Ectodermal cell (in vitro differentiated cells): ENCODE measurements around the gene LMTK2.

Experiments used
- H3K27ac ChIP-seq: 2 replicates; pipeline ENCODE4 v1.7.0; 2013; ENCODE audit warnings: mild to moderate bottlenecking, low read depth, low read length; ENCODE audit not compliant: insufficient read depth, poor library complexity, severe bottlenecking
- H3K27me3 ChIP-seq: 2 replicates; pipeline ENCODE4 v1.7.0; 2013; ENCODE audit warnings: mild to moderate bottlenecking, low read length; ENCODE audit not compliant: insufficient read depth, control insufficient read depth, poor library complexity, severe bottlenecking
- H3K36me3 ChIP-seq: one replicate; pipeline ENCODE4 v1.7.0; 2013; ENCODE audit warnings: low read length; ENCODE audit not compliant: control insufficient read depth, insufficient read depth
- H3K4me1 ChIP-seq: one replicate; pipeline ENCODE4 v1.7.0; 2013; ENCODE audit warnings: low read length; ENCODE audit not compliant: control insufficient read depth, insufficient read depth
- H3K4me3 ChIP-seq: 2 replicates; pipeline ENCODE4 v1.7.0; 2013; ENCODE audit warnings: low read depth, low read length, control low read depth; ENCODE audit not compliant: insufficient read depth
- H3K9me3 ChIP-seq: 2 replicates; pipeline ENCODE4 v1.7.0; 2013; ENCODE audit warnings: mild to moderate bottlenecking, low read length, moderate library complexity; ENCODE audit not compliant: control insufficient read depth
- WGBS, 2 experiments: methylation state at CpG; one replicate each; pipeline ENCODE4 v1.1.7; 2013; ENCODE audit warnings: missing lambda C conversion rate in 2 of 2; 5-methylcytosine and 5-hydroxymethylcytosine counted together

The LMTK2 gene

DNA sequence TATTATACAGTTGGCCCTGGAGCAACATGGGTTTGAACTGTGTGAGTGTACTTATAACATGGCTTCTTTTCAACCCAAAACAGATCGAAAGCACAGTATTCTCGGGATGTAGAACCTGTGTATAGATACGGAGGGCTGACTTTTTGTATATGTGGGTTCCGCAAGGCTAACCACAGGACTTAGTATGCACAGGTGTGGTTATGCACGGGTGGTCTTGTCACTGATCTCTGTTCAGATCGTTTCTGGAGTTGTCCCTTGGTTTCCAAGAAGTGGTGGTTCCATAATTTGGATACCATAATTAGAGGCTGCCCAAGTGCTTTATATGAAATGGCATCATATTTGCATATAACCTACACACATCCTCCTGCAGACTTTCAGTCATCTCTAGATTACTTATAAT lies 93.7 kb downstream of the LMTK2 start:
- WGBS, 2 experiments, result 95% methylated on average over 6 of the region's 6 CpGs
- Histone ChIP-seq H3K27me3 (no peaks in the 10 kb centered on the region), H3K36me3 (no peaks in the 10 kb centered on the region), H3K9me3 (no peaks in the 10 kb centered on the region), H3K4me1 (no peaks in the 10 kb centered on the region), H3K27ac (no peak overlapping the region), H3K4me3 (no peak overlapping the region)

DNA sequence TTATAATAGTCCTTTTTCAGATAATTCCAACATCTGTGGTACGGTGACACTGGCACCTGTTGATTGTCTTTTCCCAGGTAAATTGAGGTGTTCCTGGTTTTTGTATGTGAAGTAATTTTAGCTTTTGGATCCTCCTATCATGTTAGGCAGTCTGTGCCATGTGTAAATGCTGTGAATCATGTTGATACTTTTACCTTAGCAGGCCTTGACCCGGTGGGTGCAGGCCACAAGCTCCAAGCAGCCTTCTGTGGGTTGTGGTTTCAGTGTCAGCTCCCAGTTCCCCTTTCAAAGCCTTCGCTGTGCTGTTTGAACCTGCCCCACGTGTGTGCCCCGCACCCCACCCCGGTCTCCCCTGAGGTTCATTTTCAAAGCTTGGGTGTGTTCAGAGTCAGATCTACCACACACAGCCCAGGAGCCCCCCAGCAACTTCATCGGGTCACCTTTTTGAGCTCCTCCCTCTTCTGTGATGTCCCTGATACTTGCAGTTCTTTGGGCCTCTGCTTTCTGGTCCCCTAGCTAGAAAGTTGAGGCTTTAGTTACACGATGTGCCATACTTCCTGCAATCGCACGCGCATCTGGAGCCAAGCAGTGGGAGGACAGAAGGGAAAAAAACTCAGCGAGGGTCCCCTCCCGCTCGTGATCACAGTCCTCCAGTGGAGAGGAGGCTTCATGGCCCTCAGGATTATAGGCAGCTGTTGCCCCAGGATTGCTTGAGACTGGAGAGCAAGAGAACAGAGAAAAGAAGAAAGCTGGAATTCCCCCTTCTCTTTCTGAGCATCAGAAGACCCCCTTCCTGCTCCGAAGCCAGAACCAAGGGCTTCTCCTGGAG lies 95.9 kb downstream of the LMTK2 start:
- Histone ChIP-seq H3K4me1 (no peaks in the 10 kb centered on the region), H3K27me3 (no peaks in the 10 kb centered on the region), H3K9me3 (no peaks in the 10 kb centered on the region), H3K36me3 (no peaks in the 10 kb centered on the region), H3K27ac (no peak overlapping the region), H3K4me3 (no peak overlapping the region)
- 93 to 94% methylated on average over 15 of the region's 15 CpGs for WGBS, 2 experiments

DNA sequence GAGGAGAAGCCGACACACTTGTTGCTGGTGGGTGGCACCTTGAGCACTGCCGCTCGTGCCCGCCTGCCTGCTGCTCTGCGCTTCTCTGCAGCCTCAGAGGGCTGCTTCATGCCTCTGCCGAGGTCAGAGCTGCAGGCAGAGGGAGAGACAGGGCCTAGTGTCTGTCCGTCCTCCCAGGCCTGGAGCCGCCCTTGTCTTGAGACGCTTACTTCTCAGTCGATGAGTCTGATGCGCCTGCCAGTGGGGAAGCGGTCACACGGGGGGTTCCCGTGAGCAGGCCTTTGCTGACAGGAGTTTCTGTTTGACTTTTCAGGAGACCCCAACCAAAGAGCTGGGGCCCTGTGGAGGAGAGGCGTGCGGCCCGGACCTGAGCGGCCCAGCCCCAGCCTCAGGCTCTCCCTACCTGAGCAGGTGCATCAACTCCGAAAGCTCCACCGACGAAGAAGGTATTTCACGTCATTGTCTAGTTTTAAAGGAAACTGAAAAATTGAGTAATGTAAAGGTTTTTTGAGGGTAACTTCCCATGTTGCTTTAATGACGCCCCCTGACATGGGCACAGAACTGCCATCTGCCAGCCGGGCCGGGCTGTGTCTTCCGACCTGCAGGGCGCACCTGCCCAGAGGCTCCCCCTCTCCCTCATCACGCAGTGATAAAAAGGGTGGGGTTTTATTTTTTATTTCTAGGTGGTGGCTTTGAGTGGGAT lies 96.8 kb downstream of the LMTK2 start:
- Histone ChIP-seq H3K9me3 (no peaks in the 10 kb centered on the region), H3K36me3 (no peaks in the 10 kb centered on the region), H3K27ac (no peak overlapping the region), H3K4me1 (no peaks in the 10 kb centered on the region), H3K27me3 (no peaks in the 10 kb centered on the region), H3K4me3 (no peak overlapping the region)
- WGBS, 2 experiments, result 96% methylated on average over 27 of the region's 28 CpGs

DNA sequence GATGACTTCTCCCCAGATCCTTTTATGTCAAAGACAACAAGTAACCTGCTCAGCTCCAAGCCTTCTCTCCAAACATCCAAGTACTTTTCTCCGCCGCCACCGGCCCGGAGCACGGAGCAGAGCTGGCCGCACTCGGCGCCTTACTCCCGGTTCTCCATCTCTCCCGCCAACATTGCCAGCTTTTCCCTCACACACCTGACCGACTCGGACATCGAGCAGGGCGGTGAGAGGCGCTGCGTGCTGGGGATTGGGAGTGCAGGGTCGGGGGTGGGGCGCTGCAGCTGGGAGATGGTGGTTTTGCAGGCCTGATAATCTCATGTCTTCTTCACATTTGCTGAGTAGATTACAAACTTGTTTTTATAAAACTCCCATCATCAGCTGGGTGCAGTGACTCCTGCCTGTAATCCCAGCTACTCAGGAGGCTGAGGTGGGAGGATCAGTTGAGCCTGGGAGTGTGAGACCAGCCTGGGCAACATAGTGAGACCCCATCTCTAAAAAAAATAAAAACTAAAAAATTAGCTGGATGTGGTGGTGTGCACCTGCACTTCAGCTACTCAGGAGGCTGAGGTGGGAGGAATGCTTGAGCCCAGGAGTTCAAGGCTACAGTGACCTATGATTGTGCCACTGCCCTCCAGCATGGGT lies 97.4 kb downstream of the LMTK2 start:
- Histone ChIP-seq H3K27me3 (no peaks in the 10 kb centered on the region), H3K4me3 (no peak overlapping the region), H3K4me1 (no peaks in the 10 kb centered on the region), H3K9me3 (no peaks in the 10 kb centered on the region), H3K27ac (no peak overlapping the region), H3K36me3 (no peaks in the 10 kb centered on the region)
- 94 to 95% methylated on average over 18 of the region's 18 CpGs for WGBS, 2 experiments

DNA sequence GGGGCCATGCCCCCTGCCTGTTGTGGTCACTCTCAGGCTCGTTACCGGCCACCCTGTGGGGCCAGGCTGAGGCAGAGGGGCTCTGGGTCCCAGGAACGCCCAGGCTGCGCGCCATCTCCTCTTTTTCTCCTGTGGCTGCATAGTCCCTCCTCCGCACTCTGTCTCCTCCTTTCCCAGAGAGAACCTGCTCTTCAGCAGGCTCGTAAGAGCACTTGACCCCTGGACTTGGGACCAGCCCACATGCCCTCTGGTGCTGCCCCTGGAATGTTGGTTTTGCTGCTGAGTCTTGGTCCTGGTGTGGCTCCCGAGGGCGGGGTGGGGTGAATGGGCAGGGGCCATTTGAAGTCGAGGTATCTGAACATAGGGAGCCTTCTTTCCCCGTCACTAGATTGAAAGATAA lies 98.0 kb downstream of the LMTK2 start:
- WGBS, 2 experiments, result 94 to 96% methylated on average over 11 of the region's 11 CpGs
- no peaks in the 10 kb centered on the region for H3K27me3 ChIP-seq
- no peak overlapping the region for H3K27ac ChIP-seq
- H3K9me3 ChIP-seq, result no peaks in the 10 kb centered on the region
- no peaks in the 10 kb centered on the region for H3K36me3 ChIP-seq
- no peaks in the 10 kb centered on the region for H3K4me1 ChIP-seq
- no peak overlapping the region for H3K4me3 ChIP-seq

DNA sequence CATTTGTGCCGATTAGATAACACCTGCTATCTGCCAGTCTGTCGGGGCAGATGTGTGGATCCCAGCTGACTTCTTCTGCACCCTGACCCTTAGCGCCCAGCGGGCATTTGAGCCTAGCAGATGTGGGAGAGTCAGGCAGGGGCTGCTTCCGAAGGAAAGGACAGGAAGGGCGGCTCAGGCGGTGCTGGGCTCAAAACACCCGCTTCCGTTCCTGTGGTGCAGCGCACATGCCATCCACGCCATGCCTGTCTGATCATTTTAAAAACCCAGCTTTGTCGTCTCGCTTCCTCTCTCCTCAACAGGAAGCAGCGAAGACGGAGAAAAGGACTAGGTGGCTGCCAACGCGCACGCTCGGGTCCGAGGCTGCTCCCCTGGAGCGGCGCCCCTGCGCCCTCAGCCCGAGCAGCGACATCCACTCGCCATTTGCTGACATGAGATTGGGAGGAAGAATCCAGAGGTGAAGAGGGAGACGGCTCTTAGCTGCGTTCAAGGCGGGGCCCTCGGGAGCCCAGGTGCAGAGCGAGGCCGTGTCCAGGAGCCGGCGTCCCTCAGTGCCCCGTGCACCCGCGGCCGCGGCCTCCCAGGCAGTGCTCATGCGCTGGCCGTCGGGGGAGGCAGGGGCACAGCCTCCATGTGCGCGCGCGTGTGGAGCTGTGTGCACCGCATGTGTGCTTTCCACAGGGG lies 98.6 kb downstream of the LMTK2 start:
- Histone ChIP-seq H3K27ac (no peak overlapping the region), H3K27me3 (no peaks in the 10 kb centered on the region), H3K4me3 (no peak overlapping the region), H3K36me3 (no peaks in the 10 kb centered on the region), H3K4me1 (no peaks in the 10 kb centered on the region), H3K9me3 (no peaks in the 10 kb centered on the region)
- 96% methylated on average over 47 of the region's 47 CpGs for WGBS, 2 experiments

DNA sequence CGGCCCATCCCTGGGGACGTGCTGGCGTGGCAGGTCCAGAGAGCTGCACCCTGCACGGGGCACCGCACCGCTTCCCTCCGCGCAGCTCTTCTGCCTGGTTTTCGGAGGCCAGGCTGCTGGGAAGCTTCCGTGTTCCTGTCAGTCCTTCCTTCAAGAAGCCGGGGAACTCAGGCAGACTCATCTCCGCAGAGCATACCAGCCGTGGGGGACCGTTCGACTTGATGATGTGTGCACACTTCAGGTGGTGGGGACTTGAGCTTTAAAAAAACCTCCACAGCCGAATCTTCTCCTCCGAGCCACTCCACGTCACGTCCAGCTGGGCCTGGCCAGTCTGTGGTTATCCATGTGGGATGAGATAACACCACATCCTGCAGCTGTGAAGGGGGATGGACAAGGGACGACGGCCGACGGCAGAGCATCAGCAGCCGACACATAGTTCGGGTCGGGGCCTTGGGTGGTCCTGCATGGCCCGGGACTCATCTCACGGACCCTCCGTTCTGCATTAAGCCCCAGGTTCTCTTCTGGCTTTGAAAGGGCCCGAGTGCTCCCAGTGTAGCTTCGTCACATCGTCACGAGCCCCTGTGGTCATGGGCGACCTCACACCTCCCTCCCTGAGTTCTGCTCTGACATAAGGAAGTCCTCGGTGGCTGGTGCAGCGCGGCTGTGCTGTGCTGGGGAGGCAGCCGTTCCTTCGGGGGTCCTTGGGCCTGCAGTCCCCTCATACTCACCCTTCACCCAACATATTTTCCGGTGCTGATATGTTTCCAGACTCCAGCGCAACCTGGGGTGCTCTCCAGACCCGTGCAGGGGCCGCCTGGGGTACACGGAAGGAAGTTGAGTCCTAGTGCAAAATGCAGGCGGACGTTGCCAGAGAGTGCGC lies 100.0 kb downstream of the LMTK2 start:
- no peaks in the 10 kb centered on the region for H3K36me3 ChIP-seq
- no peak overlapping the region for H3K27ac ChIP-seq
- H3K4me1 ChIP-seq, result peaks cover 3% of the 10 kb centered on the region
- no peak overlapping the region for H3K4me3 ChIP-seq
- WGBS, 2 experiments, result 95 to 96% methylated on average over 47 of the region's 47 CpGs
- no peaks in the 10 kb centered on the region for H3K9me3 ChIP-seq
- no peaks in the 10 kb centered on the region for H3K27me3 ChIP-seq

DNA sequence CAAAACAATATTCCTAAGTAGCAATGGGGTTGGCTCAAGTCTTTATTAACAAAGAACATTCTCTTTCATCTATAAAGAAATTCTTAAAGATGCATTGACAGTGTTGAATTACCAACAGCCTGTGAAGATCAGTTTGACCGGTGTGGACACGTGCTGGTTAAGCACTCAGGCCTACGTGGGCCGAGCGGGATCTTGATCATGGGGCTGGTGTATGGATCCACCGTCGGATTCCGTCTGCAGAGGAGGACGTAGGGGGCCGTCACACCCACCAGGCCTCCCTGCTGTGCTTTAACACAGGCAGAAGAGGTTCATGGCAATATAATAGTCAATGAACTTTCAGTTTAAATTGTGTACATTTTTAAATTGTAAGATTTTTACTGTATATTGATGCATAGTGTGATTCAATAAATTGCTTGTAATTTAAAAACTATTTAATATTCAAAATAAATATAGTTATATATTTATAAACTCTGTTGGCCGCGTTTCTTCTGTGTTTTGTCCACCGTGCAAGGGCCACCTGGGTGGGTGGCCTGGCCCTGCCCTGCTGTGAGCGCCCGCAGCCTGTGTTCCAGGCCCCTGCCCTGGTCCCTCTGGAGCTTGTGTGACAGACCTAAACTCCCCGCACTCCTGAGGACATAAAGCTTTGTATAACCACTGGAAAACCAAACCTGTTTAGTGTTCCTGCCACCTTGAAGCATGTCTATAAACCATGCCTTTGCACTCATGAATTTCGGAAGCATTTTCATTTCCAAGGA lies 102.7 kb downstream of the LMTK2 start:
- Histone ChIP-seq H3K4me3 (no peak overlapping the region), H3K27me3 (no peaks in the 10 kb centered on the region), H3K27ac (no peak overlapping the region), H3K9me3 (no peaks in the 10 kb centered on the region), H3K4me1 (peaks cover 5% of the 10 kb centered on the region), H3K36me3 (no peaks in the 10 kb centered on the region)
- WGBS, 2 experiments, result 90 to 96% methylated on average over 17 of the region's 17 CpGs
